ENCODE results near the gene TMEM163.

GRCh38 chr2:134711692-134712091 lies 7.1 kb downstream of the TMEM163 start:
- TF ChIP-seq POLR2A (IDR thresholded peaks at IDR 0.05; ENCODE audit: low read length) (no peak), GATA1 (IDR thresholded peaks at IDR 0.05; ENCODE audit: low read depth, low read length) (no peak)
